Measurements from ENCODE around the gene CTNND2. TPM values are rescaled to one million over a fixed set of nuclear protein-coding genes. Genes with fewer than 3 reads are reported as not detected.
A peak's percentile ranks its signal among the peaks of the same experiment; 100 is the strongest.
"Not testable (repeated sequence)": the region's sequence is repeated elsewhere in the genome, so short reads cannot be mapped to it uniquely, and the experiment has no call there.

CTNND2 gene
- total RNA-seq, 4 donors from 2014 or later, result 1.3 to 2.5 (median 2.1) TPM

DNA sequence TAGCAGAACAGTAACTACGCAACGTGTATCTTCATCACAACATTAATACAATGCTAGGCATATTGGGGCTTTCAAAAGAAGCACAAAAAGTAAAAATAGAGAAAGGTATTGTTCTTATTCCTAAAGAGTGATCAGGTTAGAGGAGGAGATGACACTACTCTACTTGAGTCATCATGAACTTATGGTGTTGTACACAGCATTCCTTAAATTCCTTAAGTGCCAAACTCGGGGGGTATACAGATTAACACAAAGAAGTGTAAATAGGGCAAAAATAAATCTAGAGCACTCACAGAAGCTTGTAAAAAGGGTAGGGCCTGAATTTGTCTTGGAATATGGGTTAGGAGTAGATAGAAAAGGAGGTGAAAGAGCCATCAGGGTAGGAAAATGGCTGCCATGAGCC, 835.2 kb downstream of the CTNND2 start:
- TF ChIP-seq, protein P1, sequence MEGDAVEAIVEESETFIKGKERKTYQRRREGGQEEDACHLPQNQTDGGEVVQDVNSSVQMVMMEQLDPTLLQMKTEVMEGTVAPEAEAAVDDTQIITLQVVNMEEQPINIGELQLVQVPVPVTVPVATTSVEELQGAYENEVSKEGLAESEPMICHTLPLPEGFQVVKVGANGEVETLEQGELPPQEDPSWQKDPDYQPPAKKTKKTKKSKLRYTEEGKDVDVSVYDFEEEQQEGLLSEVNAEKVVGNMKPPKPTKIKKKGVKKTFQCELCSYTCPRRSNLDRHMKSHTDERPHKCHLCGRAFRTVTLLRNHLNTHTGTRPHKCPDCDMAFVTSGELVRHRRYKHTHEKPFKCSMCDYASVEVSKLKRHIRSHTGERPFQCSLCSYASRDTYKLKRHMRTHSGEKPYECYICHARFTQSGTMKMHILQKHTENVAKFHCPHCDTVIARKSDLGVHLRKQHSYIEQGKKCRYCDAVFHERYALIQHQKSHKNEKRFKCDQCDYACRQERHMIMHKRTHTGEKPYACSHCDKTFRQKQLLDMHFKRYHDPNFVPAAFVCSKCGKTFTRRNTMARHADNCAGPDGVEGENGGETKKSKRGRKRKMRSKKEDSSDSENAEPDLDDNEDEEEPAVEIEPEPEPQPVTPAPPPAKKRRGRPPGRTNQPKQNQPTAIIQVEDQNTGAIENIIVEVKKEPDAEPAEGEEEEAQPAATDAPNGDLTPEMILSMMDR (IDR thresholded peaks at IDR 0.05), result no peak
- TF ChIP-seq POLR2A (IDR thresholded peaks at IDR 0.05; ENCODE audit: low read depth) (no peak), EP300 (IDR thresholded peaks at IDR 0.05) (no peak), POLR2AphosphoS5 (IDR thresholded peaks at IDR 0.05) (no peak)
- intact Hi-C loops (cut with DNase I), result no loop called here
- H3K9me3 ChIP-seq, result no peaks in the 10 kb centered on the region
- peaks cover 0 to 12% (median 0%) of the 10 kb centered on the region in 4 donors for H3K27me3 ChIP-seq
- no peak overlapping the region for H3K27ac ChIP-seq (replicated peaks in 1 of 4)
- DNase-seq (ENCODE audit: extremely low spot score), result no peak
- H3K4me3 ChIP-seq, result no peak overlapping the region
- H3K36me3 ChIP-seq, result no peaks in the 10 kb centered on the region
- WGBS, result 74% methylated on average over 3 of the region's 3 CpGs
- H3K4me1 ChIP-seq, result no peaks in the 10 kb centered on the region

DNA sequence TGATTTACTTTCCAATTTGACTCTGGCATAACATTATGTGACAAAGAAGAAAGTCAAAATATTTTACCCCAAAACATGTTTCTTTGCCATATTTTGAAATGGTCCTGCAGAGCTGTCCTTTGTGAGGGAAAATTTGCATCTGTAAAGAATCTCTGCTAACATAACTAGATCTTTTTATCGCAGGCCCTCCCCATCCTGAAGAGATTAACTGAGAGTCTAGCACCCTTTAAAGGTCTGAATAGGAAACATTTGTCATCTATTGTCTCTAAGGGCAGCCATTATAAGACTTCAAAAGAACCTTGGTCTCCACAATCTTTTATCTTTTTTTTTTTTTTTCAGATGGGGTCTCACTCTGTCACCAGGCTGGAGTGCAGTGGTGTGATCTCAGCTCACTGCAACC, 838.5 kb downstream of the CTNND2 start:
- DNase-seq (ENCODE audit: extremely low spot score); H3K36me3 ChIP-seq; H3K9me3 ChIP-seq; H3K27ac ChIP-seq (replicated peaks in 1 of 4); H3K4me3 ChIP-seq; H3K4me1 ChIP-seq; intact Hi-C loops (cut with DNase I): not testable (repeated sequence)
- WGBS, result 91% methylated on average over 1 of the region's 1 CpG
- peaks cover 0 to 12% (median 0%) of the 10 kb centered on the region in 4 donors for H3K27me3 ChIP-seq

DNA sequence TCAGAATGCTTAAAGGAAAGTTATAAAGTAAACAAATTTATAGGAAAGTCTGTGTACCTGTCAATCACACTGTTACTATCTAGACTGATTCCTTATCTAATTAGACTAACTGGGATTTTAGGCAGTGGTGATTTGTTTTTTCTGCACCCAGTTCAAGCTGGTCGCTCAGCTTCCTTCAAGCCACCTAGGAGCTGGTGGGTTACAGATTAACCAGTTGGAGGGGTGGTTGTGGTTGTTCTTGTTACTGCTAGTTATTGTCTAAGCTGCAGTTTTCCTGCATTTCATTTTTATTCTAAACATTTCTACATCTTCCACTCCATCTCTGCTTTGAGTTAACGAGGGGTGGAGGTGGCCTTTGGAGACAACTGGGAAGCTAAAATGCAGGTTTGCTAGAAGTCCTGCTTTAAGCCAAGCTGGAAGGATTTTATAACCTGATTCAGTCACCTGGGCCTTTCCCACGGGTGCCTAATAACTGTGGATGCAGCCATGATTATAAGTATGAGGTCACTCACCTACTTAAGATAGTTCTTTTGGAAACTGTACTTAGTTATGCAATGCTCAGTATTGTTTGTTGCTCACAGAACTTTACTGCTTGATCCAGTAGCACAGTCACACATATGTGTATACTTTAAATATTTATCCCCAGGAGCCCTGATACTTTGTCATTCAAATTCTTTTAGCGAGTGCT, 839.3 kb downstream of the CTNND2 start:
- no peaks in the 10 kb centered on the region for H3K36me3 ChIP-seq
- TF ChIP-seq POLR2AphosphoS5 (IDR thresholded peaks at IDR 0.05), result no peak
- TF ChIP-seq POLR2A (IDR thresholded peaks at IDR 0.05; ENCODE audit: low read depth), result no peak
- TF ChIP-seq, protein P1 (IDR thresholded peaks at IDR 0.05), result no peak
- TF ChIP-seq EP300 (IDR thresholded peaks at IDR 0.05), result no peak
- H3K4me3 ChIP-seq, result no peak overlapping the region
- H3K9me3 ChIP-seq, result no peaks in the 10 kb centered on the region
- H3K27me3 ChIP-seq, result peaks cover 0 to 12% (median 0%) of the 10 kb centered on the region in 4 donors
- intact Hi-C loops (cut with DNase I), result no loop called here
- DNase-seq (ENCODE audit: extremely low spot score), result no peak
- H3K27ac ChIP-seq (replicated peaks in 1 of 4), result no peak overlapping the region
- 72% methylated on average over 4 of the region's 4 CpGs for WGBS
- no peaks in the 10 kb centered on the region for H3K4me1 ChIP-seq

DNA sequence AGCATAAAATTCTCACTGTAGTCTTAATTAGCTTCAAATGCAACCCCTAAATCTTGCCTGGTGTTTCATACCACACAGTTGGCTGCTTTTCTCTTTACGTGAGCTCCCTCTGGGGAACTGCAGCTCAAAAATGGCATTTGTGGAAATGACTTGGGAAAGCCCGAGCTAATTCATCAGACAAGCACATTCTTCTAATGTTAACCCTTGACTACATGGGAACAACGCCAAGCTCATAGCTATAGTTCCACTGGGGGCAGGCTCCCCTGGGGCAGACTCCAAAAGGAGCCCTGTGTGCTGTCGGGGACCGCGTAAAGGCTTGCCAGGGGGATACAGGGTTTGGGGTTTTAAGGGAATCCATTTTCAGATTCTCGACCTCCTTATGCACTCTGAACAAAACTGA, 841.8 kb downstream of the CTNND2 start:
- H3K27ac ChIP-seq (replicated peaks in 1 of 4), result no peak overlapping the region
- H3K4me3 ChIP-seq, result no peak overlapping the region
- intact Hi-C loops (cut with DNase I), result no loop called here
- TF ChIP-seq, protein P1 (IDR thresholded peaks at IDR 0.05), result no peak
- TF ChIP-seq EP300 (IDR thresholded peaks at IDR 0.05) (no peak), POLR2AphosphoS5 (IDR thresholded peaks at IDR 0.05) (no peak)
- 54% methylated on average over 6 of the region's 7 CpGs for WGBS
- no peaks in the 10 kb centered on the region for H3K9me3 ChIP-seq
- H3K27me3 ChIP-seq, result peaks cover 0 to 22% (median 0%) of the 10 kb centered on the region in 4 donors
- H3K36me3 ChIP-seq, result no peaks in the 10 kb centered on the region
- peak; percentile 21 for DNase-seq (ENCODE audit: extremely low spot score)
- no peaks in the 10 kb centered on the region for H3K4me1 ChIP-seq

DNA sequence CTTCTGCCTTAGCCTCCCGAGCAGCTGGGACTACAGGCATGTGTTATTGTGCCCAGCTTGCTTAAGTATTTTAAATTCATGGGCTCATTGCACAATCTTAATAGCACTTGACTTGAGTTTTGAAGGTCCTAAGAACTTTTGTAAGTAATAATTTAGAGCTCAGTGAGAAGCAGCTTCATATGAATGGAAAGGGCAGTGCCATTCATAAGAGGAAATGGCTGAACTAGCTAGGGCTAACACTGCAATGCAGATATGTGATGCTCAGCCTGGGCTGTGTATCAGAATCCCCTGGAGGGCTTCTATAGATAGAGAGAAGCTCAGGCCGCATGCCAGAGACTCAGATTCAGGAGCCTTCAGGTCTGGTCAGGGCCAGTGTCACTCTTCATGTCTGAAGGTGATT, 847.7 kb downstream of the CTNND2 start:
- Histone ChIP-seq H3K4me3 (no peak overlapping the region), H3K27ac (replicated peaks in 1 of 4) (no peak overlapping the region), H3K27me3 (peaks cover 0 to 13% (median 0%) of the 10 kb centered on the region in 4 donors), H3K4me1 (no peaks in the 10 kb centered on the region), H3K36me3 (no peaks in the 10 kb centered on the region), H3K9me3 (no peaks in the 10 kb centered on the region)
- TF ChIP-seq POLR2AphosphoS5 (IDR thresholded peaks at IDR 0.05) (no peak), POLR2A (IDR thresholded peaks at IDR 0.05; ENCODE audit: low read depth) (no peak), EP300 (IDR thresholded peaks at IDR 0.05) (no peak)
- TF ChIP-seq, protein P1 (IDR thresholded peaks at IDR 0.05), result no peak
- DNase-seq (ENCODE audit: extremely low spot score), result peak; percentile 45
- WGBS, result 89% methylated on average over 2 of the region's 2 CpGs
- intact Hi-C loops (cut with DNase I), result no loop called here

Measured in esophagus muscularis mucosa (tissue), 4 donors.